ENCODE measurements around the gene HES4.
"Not testable (repeated sequence)": the region's sequence is repeated elsewhere in the genome, so short reads cannot be mapped to it uniquely, and the experiment has no call there.

HES4 gene

DNA sequence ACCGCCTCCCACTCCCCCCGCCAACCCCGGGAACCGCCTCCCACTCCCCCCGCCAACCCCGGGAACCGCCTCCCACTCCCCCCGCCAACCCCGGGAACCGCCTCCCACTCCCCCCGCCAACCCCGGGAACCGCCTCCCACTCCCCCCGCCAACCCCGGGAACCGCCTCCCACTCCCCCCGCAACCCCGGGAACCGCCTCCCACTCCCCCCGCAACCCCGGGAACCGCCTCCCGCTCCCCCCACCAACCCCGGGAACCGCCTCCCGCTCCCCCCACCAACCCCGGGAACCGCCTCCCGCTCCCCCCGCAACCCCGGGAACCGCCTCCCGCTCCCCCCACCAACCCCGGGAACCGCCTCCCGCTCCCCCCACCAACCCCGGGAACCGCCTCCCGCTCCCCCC, 23.1 kb downstream of the HES4 start:
- not testable (repeated sequence) for FAIRE-seq

DNA sequence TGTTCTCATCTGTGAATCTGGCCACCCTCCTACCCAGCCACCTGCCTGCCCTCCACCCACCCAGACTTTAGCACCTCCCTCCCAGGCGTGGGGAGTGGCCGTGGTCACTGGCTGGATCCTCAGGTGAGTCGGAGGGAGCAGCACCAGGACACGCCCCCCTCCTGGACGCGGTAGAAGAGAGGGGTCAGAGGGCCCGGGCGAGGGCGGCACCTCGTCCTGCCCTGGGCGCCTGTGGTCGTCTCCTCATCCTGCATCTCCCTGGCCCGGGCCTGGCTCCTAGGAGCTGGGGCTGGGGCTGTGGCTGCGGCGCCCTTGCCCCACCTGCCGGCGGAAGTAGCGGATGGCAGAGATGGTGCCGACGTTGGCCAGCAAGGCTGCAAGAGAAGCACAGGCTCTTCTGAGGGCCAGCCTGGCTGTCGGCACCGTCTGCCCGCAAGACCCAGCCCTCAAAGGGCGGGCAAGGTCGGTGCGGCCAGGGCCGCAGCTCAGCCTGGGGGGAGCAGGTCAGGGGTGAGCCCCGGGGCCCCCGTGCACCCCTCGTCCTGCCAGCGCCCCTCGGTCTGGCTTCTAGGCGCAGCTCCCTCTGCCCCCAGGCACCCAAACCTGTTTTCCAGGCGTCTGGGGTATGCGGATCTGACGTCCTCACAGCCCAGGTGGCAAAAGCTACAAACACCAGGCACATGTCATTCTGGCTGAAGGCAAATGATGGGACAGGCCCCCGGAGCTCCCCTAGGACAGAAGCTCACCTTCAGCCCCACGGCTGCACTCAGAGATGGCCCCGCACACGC, 23.8 kb downstream of the HES4 start:
- no peak for FAIRE-seq

DNA sequence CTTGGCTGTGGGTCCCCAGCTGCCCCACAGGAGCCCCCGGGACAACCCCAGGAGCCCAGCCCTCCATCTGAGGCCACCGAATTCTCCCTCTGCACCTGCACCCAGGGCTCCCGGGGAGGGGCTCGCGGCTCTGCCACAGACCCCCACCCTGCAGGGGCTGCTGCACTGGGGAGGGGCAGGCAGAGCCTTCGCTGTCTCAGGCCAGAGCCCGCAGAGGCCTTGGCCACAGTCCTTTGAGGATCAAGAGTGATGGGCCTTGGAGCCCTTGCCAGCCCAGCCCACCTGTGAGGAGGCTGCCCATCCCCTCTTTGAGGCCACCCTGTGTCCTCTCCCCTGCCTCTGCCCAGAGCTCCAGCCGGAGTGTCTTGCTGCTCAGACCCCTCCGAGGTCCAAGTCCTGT, 24.5 kb downstream of the HES4 start:
- FAIRE-seq: no peak

DNA sequence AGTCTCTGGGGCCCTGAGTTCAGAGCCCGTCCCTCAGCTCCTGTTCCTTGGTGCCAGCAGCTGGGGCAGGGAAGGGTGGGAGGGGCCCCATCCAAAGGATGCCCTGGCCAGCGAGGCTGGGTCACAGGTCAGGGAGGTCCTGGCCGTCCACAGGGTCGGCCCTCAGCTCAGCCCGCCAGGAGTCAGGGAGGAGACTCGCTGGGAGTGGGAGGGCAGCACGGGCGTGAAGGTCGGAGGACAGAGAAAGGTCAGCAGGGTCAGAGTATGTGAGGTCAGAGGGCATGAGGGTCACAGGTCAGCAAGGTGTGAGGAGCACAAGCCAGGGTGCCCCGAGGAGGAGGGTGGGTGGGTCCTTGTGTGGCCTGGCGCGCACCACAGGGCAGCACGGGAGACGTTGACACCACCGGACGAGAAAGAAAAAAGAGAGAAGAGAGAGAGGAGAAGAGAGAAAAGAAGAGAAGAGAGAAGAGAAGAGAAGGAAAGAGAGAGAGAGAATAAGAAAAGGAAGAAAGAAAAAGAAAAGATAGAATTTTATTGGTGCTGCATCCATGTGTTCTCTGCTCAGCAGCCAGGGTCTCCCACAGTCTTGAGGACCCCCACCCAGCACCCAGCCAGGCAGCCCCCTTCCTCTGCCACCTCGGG, 25.1 kb downstream of the HES4 start:
- no peak for FAIRE-seq

DNA sequence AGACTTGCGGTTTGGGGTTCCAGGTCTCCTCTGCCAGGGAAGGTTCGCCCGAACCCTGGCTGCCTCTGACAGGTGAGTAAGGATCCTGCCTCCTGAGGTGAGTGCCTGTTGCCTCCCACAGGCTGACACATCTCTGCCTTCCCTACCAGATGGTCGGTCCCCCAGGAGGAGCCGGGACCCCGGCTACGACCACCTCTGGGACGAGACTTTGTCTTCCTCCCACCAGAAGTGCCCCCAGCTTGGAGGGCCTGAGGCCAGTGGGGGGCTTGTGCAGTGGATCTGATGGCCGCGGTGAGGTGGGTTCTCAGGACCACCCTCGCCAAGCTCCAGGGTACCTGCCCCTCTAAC, 25.6 kb downstream of the HES4 start:
- no peak for FAIRE-seq

DNA sequence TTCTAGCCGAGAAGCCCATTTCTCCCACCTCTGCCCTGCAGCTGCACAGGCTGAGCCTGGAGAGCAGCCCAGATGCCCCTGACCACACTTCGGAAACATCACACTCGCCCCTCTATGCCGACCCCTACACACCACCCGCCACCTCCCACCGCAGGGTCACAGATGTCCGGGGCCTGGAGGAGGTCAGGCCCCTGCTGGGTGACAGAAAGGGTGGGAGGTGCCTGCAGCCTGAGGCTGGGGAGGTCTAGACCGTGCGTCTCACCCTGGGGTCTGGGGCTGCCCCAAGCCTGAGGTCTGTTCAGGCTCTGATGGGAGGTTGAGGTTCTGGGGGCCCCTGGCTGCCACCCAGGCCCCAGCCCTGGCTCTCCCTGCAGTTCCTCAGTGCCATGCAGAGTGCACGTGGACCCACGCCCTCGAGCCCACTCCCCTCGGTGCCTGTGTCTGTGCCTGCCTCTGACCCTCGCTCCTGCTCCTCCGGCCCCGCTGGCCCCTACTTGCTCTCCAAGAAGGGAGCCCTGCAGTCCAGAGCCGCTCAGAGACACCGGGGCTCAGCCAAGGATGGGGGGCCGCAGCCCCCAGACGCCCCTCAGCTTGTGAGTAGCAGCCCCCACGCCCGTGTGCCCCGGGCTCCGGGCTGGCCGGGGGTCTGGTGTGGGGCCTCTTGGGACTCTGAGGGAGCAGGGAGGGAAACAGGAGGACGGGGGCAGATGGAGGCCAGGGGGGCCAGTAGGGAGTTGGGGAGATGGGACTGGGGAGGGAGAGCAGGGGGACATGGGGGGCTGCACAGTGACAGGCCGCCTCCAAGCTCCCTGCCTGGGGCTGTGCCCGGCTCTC, 26.2 kb downstream of the HES4 start:
- no peak for FAIRE-seq

DNA sequence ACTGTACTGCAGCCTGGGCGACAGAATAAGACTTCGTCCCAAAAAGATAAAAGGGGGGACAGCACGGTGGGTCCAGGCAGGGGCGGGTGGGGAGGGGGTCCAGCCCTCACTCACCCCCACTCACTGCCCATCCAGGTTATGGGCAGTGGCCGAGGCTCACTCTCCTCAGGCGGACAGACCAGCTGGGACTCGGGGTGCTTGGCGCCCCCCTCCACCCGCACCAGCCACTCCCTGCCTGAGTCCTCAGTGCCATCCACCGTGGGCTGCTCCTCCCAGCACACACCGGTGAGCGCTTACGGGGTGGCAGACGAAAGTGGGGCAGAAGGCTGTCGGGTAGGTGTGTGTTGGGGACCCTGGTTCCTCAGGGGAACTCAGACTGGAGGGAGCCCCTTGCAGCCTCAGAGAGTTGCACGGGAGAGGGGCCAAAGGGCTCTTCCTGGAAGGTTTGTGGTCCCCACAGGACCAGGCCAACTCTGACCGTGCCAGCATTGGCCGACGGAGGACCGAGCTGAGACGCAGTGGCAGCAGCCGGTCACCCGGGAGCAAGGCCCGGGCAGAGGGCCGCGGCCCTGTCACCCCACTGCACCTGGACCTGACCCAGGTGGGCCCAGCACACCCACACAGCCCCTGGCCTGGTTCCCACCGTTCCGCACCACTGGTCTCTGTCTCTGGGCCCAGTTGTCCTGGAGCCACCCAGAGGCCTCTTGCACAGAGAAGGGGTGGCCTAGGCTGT, 27.0 kb downstream of the HES4 start:
- no peak for FAIRE-seq

DNA sequence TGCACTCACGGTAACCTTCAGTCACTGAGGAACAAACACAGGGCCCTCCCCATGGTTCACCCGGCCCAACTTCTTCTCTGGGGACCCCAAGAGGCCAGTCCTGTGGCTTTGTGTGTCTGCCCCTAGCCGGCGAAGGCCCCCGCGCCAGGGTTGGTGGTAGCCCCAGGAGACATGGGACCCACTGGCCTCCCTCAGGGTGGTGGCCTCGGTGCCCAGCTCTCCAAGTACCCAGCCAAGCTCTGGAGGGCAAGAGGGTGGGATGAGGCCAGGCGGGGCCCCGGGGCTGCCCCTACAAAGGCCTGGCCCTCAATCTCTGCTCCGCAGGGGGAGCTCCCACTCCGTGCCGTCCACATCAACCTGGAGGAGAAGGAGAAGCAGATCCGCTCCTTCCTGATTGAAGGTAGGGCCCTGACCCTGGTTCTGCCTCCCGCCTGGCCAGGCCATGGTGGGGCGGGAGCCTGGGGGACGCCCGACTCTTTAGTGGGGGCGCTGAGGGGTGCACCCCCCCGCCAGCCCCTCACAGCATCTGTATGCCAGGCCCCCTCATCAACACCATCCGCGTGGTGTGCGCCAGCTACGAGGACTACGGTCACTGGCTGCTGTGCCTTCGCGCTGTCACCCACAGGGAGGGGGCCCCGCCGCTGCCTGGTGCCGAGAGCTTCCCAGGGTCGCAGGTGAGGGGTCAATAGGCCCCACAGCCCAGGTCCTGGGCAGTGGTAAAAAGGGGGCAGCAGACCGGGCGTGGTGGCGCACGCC, 28.0 kb downstream of the HES4 start:
- FAIRE-seq: no peak

DNA sequence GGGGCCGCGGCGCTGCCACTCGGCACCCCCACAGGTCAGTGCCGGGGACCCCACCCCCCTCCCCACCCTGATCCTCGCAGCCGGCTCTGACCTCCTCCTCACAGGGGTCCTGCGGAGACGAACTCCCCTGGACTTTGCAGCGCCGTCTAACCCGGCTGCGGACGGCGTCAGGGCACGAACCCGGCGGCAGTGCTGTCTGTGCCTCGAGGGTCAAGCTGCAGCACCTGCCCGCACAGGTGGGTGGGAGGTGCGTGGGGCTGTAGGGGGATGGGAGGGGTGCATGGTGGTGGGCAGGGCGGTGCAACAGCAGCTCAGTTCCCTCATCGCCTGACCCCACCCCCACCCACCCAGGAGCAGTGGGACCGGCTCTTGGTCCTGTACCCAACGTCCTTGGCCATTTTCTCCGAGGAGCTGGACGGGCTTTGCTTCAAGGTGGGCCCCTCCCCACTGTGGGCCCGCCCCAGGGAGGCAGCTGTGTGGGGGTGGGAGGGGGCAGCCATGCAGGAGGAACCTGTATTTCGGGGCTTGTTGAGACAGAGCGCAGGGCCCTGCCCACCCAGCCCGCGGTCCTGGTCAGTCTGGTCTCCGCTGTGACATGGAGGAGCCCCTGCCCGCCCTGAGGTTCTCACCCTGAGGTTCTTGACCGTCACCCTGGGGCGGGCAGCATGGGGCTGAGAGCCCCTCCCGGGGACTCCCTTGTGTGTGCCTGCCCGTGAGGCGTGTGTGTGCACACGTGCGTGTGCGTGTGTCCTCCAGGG, 28.7 kb downstream of the HES4 start:
- FAIRE-seq: no peak

DNA sequence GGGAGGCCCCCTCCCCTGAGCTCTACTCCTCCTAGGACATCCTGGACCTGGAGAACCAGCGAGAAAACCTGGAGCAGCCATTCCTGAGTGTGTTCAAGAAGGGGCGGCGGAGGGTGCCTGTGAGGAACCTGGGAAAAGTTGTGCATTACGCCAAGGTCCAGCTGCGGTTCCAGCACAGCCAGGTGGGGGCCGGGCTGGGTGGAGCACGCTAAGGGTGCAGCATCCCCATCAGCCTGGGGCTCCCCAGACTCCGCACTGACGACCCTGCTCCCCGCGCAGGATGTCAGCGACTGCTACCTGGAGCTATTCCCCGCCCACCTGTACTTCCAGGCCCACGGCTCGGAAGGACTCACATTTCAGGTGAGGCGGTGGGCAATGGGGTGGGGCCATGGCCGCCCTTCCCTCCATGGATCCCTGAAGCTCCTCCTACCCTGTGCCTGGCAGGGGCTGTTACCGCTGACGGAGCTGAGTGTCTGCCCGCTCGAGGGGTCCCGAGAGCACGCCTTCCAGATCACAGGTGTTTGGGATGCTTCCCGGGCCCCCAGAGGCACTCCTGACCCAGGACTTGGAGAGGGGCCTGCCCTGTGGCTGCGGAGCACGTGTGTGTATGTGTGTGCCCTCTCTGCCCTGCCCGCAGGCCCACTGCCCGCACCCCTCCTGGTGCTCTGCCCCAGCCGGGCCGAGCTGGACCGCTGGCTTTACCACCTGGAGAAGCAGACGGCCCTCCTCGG, 29.5 kb downstream of the HES4 start:
- FAIRE-seq: no peak

DNA sequence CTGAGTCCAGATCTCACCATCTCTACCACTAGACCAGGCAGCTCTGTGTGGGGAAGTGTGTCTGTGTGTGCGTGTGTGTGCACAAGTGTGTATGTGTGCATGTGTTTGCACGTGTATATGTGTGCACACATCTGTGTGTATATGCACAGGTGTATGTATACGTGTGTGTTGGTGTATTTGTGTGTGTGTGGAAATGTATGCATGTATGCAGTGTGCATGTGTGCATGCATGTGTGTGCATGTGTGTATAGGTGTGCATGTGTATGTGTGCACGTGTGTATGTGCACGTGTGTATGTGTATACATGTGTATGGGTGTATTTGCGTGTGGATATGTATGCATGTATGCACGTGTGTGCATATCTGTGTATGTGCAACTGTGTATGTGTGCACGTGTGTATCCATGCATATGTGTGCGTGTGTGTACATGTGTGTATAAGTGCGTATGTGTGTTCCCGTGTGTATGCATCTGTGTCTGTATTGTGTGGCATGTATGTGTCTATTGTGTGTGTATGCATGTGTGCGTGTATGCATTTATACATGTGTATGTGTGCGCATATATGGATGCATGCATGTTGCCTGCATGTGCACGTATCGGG, 30.5 kb downstream of the HES4 start:
- FAIRE-seq: no peak

DNA sequence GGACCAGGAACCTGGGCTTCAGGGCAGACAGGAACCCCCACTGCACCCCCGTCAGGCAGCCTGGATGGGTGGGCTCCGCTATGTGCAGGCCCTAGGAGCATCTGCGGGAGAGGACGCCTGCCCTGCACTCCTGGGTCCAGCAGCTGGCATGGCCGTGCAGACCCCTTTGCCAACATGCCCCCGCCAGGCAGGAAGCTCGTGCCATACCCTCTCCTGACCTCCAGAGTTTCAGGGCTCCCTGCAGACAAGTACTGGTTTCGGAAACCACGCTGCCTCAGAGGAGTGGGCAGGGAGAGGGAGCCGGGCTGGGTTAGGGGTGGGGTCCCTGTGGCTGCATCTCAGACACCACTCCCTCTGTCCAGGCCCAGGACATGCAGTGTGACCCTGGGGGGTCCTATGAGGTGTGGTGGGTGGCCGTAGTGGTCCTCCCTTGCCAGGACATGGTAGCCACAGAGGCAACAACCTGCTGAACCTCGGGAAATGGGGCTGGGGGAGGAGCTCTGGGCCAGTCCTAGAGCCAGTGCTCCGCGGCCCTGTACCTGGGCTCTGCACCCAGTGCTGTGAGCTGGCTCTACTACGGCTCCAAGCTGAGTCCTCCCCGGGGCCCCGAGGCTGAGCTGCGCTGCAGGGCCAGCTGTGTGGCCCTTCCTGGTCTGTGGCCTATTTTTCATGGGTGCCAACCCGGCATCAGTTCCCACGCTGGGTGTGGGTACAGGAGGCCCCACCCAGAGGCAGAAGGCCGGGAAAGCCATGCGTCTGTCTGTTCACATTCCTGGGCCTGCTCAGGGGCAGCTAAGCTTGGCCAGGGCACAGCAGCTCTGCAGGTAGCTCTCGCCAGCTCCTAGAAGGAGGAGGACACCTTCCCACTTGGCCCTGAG, 32.2 kb downstream of the HES4 start:
- FAIRE-seq: no peak

DNA sequence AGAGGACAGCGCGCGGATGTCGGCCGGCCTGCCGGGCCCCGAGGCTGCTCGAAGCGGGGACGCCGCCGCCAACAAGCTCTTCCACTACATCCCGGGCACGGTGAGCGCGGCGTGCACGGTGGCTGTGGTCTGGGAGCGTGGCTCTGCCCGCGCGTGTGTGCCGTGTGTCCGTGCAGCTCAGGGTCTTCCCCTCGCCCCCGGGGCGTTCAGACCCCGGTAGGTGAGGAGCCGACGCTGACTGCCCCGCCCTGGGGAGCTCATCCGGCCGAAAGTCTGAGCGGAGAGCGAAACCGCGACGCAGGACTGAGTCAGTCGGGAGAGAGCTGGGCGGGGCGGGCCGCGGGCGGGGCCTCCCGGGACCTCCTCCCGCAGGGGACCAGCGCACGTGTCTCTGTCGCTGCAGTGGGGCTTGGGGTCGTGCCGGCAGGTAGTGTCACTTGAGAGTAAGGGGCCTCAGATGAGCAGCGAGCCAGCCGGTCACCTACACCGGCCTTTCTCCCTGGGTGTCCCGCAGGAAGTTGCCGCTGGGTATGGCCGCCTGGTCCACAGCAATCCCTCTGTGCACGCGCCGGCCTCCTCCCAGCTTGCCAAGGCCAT, 33.1 kb downstream of the HES4 start:
- no peak for FAIRE-seq

DNA sequence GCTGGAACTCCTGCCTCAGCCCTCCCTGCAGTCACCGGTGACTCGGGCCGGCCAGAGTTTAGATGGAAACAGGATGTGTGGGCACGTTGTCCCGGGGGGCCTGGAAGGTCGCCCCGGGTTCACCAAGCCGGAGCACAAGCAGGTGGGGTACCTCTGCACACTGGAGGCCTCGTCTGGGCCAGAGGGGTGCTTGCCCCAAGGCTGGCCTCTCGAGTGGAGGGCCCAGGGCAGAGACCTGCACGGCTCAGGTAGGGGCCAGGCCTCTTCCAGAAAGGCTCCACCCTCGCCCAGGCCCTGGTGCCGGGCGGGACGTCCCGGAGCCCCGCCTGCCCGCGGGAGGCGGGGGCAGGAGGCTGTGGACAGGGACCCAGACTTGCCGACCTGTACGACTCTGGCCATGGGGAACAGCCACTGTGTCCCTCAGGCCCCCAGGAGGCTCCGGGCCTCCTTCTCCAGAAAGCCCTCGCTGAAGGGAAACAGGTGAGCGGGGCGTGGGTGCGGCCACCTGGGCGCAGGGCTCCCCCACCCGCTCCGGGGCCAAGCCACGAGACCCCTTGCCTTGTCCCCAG, 33.7 kb downstream of the HES4 start, which contains the start of gene PLEKHN1:
Gene PLEKHN1, plus strand, starts transcription at position 348 of the 569 bp plus-strand sequence. Its CDS starts 50 bp downstream, at position 398.
- no peak for FAIRE-seq

DNA sequence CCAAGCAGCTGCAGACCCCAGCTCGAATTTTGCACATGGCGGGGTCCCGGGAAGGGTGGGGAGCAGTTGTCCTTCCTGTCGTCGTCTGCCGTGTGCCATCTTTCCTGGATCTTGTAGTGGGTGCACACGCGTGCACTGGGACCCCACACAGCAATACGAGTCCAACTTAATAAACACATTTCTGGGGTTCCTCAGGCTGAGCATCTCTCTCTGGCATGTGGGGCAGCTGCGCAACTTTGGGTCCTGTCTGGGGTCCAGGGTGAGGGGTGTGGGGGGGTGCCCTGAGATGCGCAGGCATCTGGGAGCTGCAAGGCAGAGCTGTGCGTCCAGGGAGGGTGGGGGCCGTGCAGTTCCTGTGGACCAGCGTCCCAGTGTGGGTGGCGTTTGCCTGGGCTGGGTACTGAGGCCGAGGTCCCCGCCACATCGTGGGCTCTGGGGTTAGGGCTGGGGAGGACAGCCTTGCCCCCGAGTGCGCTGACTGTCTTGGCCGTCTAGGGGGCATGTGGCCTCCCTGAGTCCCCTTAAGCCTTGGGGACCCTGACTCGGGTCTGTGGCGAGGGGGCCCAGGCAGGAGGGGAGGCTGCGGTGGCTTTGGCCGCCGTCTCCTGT, 34.3 kb downstream of the HES4 start:
- FAIRE-seq: no peak

DNA sequence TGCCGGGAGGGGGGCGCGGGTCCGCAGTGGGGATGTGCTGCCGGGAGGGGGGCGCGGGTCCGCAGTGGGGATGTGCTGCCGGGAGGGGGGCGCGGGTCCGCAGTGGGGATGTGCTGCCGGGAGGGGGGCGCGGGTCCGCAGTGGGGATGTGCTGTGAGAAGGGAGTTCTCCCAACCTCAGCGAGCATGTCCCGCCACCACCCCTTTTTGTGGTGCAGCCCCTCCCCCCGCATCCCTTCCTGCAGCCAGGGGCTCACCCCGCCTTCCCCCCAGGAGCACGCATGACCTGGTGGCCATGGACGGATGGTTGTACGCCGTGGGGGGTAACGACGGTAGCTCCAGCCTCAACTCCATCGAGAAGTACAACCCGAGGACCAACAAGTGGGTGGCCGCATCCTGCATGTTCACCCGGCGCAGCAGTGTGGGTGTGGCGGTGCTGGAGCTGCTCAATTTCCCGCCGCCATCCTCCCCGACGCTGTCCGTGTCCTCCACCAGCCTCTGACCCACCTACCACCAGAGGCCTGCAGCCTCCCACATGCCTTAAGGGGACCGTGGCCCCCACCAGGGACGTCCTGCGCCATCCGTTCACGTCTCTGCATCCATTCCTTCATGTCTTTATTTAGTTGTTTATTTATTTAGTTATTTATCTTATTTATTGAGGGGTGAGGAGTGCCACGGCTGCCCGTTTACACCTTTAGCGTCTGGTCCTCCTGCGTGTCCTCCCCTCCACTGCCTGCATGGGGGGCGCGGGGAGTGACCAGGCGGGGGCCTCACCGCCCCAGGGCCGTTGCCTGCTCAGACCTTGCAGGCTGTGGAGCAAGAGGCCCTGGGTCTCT, 35.0 kb downstream of the HES4 start:
- no peak for FAIRE-seq

Data from islet of Langerhans (tissue), 1 donor.